Measurements from ENCODE around the gene PARP1. TPM values are rescaled to one million over a fixed set of nuclear protein-coding genes. Genes with fewer than 3 reads are reported as not detected.
A peak's percentile ranks its signal among the peaks of the same experiment; 100 is the strongest.

The PARP1 gene
- total RNA-seq, 1 experiment from 2014 or later, result 298 TPM

DNA sequence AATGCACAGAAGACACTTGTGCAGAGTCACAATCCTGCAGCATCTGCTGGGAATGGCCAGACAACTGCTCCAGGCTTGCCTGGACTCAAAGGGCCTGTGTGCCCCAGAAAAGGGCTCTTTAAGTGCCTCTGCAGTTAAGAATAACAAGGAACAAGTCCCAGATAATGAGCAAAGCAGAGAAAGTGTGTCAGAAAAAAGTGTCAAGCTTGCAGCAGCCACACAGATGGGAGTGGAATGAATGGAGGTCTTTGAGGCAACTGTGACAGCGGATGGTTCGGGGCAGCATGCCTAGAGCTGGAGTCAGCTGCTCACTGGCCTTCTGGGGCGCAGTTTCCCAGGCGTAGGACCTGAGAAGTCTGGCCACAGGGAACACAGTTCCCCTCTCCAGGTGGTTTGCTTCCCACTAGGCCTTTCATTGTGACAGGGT is 5.1 kb downstream of the PARP1 start:
- no peaks in the 10 kb centered on the region for H3K9me2 ChIP-seq (replicated peaks; ENCODE audit: insufficient read depth, low read length)
- peaks cover 89% of the 10 kb centered on the region for H4K20me1 ChIP-seq (ENCODE audit: insufficient read depth, low read depth, low read length)
- no peak overlapping the region for H3K4me3 ChIP-seq (ENCODE audit: low read length)
- no peaks in the 10 kb centered on the region for H3K9me3 ChIP-seq (ENCODE audit: low read length)
- H2AFZ ChIP-seq (ENCODE audit: low read length), result no peak overlapping the region
- H3K79me2 ChIP-seq (ENCODE audit: low read length), result peaks cover 100% of the 10 kb centered on the region
- H3K4me2 ChIP-seq (ENCODE audit: low read depth, low read length, poor library complexity, severe bottlenecking), result no peak overlapping the region
- H3K27me3 ChIP-seq (ENCODE audit: low read length), result no peaks in the 10 kb centered on the region
- no peak for DNase-seq
- H3K36me3 ChIP-seq (ENCODE audit: insufficient read depth, low read length), result peaks cover 65% of the 10 kb centered on the region
- peak overlapping the region; percentile 25; the same call in 1 of the 2 replicates for H3K27ac ChIP-seq (ENCODE audit: low read length)
- H3K4me1 ChIP-seq (ENCODE audit: low read length), result peaks cover 58% of the 10 kb centered on the region
- H3K9ac ChIP-seq (ENCODE audit: low read length), result no peak overlapping the region

DNA sequence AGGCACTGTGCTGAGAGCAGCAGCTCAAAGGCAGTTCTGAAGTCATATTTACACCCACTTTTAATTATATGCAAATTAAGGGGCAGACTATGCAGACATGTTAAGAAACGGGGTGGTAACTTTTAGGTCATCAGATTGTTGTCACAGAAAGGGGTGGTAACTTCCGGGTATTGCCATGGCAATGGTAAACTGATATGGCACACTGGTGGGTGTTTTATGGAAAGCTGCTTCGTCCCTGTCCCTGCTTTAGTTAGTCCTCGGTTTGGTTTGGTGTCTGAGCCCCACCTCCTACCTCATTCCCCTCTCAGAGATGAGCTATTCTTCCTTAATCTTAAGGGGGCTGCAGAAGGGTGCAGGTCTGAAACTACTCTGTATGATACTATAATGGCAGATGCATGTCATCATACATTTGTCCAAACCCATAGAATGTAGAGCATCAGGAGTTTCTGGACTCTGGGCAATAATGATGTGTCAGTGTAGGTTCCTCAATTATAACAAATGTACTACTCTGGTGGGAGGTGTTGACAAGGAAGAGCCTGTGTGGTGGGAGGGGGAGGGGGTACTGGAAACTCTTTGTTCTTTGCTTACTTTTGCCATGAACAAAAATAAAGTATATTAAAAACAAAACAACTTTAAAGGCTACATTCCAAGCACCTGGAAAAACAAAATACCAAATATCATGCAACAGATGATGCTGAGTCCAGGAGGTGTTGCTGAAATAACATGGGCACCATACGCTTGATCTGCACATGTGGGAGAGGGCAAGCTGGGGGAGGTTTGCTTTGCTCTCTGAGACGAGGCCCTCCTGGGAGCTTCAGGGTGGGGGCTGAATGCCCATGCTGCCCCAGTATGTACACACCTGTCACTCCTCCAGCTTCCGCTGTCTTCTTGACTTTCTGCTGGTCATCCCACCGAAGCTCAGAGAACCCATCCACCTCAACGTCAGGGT is 6.3 kb downstream of the PARP1 start:
- Histone ChIP-seq H3K36me3 (ENCODE audit: insufficient read depth, low read length) (peaks cover 75% of the 10 kb centered on the region), H3K4me2 (ENCODE audit: low read depth, low read length, poor library complexity, severe bottlenecking) (peak overlapping the region; percentile 5), H3K79me2 (ENCODE audit: low read length) (peaks cover 100% of the 10 kb centered on the region), H3K4me3 (ENCODE audit: low read length) (no peak overlapping the region), H2AFZ (ENCODE audit: low read length) (no peak overlapping the region), H3K9me2 (replicated peaks; ENCODE audit: insufficient read depth, low read length) (no peaks in the 10 kb centered on the region), H3K27me3 (ENCODE audit: low read length) (no peaks in the 10 kb centered on the region), H3K27ac (ENCODE audit: low read length) (0 out of 2 replicates have a peak overlapping the region, but pooled peaks have one; percentile 27), H3K4me1 (ENCODE audit: low read length) (peaks cover 58% of the 10 kb centered on the region), H3K9ac (ENCODE audit: low read length) (no peak overlapping the region), H3K9me3 (ENCODE audit: low read length) (no peaks in the 10 kb centered on the region), H4K20me1 (ENCODE audit: insufficient read depth, low read depth, low read length) (peaks cover 90% of the 10 kb centered on the region)
- peak; percentile 89 for DNase-seq

DNA sequence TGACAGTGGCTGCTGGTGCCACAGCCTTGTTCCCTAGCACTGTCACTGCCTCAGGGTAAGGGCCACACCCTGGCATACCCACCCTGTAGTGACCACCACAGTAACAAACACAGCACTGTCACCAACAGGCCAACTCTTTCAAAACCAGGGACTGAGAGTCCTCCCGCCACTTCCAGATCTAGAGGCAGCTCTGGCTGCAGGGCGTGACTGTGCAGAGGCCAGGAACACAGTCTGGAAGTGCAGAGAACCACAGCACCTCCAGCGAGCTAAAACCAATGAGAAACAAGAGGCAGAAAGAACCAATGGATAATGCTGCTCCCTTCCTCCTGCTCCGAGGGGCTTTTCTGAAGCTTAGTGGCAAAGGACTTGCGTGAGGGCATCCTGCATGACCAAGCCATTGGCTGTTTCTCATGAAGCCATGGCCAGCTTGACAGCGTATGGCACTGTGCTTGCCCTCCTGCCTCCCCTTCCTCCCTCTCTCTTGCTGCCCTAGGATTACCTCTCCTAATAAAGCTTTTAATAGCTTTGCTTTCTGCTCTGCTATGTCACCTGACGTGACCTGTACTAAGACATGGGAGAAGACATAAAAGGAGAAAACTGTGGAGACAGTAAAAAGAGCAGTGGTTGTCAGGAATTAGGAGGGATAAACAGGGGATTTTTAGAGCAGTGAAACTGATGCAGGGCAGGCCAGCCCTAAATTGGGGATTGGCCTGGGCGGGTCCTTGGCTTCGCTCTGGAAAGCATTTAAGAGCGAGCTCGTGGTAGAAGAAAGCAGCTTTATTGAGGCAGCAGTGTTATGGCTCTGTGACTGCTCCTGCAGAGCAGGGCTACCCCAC is 7.2 kb downstream of the PARP1 start:
- Histone ChIP-seq H3K9me3 (ENCODE audit: low read length) (no peaks in the 10 kb centered on the region), H3K4me2 (ENCODE audit: low read depth, low read length, poor library complexity, severe bottlenecking) (peak overlapping the region; percentile 5), H2AFZ (ENCODE audit: low read length) (no peak overlapping the region), H3K9ac (ENCODE audit: low read length) (no peak overlapping the region), H4K20me1 (ENCODE audit: insufficient read depth, low read depth, low read length) (peaks cover 83% of the 10 kb centered on the region), H3K27ac (ENCODE audit: low read length) (0 out of 2 replicates have a peak overlapping the region, but pooled peaks have one; percentile 27), H3K27me3 (ENCODE audit: low read length) (no peaks in the 10 kb centered on the region), H3K36me3 (ENCODE audit: insufficient read depth, low read length) (peaks cover 78% of the 10 kb centered on the region), H3K9me2 (replicated peaks; ENCODE audit: insufficient read depth, low read length) (no peaks in the 10 kb centered on the region), H3K79me2 (ENCODE audit: low read length) (peaks cover 99% of the 10 kb centered on the region), H3K4me3 (ENCODE audit: low read length) (no peak overlapping the region), H3K4me1 (ENCODE audit: low read length) (peaks cover 50% of the 10 kb centered on the region)
- no peak for DNase-seq

DNA sequence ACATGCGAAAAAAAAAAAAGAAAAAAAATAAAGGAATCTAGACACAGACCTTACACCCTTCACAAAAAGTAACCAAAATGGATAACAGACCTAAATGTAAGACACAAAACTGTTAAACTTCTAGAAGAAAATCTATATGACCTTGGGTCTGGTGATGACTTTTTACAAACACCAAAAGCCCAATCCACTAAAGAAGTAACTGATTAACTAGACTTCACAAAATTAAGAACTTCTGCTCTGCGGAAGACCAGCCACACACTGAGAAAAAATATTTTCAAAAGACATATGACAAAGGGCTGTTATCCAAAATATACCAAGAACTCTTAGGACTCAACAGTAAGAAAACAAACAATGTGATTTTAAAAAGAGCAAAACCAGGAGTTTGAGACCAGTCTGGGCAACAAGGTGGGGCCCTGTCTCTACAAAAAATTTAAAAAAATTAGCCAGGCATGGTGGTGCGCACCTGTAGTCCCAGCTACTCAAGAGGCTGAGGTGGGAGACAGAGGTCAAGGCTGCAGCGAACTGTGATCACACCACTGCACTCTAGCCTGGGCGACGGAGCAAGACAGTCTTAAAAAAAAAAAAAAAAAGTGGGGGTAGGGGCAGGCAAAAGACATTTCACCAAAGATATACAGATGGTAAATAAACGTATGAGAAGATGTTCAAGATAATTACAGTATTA is 9.8 kb downstream of the PARP1 start:
- DNase-seq, result no peak
- no peaks in the 10 kb centered on the region for H3K9me2 ChIP-seq (replicated peaks; ENCODE audit: insufficient read depth, low read length)
- peaks cover 77% of the 10 kb centered on the region for H4K20me1 ChIP-seq (ENCODE audit: insufficient read depth, low read depth, low read length)
- peaks cover 24% of the 10 kb centered on the region for H3K4me1 ChIP-seq (ENCODE audit: low read length)
- H3K79me2 ChIP-seq (ENCODE audit: low read length), result peaks cover 98% of the 10 kb centered on the region
- no peak overlapping the region for H3K9ac ChIP-seq (ENCODE audit: low read length)
- no peak overlapping the region for H2AFZ ChIP-seq (ENCODE audit: low read length)
- no peaks in the 10 kb centered on the region for H3K27me3 ChIP-seq (ENCODE audit: low read length)
- H3K36me3 ChIP-seq (ENCODE audit: insufficient read depth, low read length), result peaks cover 81% of the 10 kb centered on the region
- H3K27ac ChIP-seq (ENCODE audit: low read length), result no peak overlapping the region
- H3K4me3 ChIP-seq (ENCODE audit: low read length), result no peak overlapping the region
- H3K9me3 ChIP-seq (ENCODE audit: low read length), result no peaks in the 10 kb centered on the region
- no peak overlapping the region for H3K4me2 ChIP-seq (ENCODE audit: low read depth, low read length, poor library complexity, severe bottlenecking)

DNA sequence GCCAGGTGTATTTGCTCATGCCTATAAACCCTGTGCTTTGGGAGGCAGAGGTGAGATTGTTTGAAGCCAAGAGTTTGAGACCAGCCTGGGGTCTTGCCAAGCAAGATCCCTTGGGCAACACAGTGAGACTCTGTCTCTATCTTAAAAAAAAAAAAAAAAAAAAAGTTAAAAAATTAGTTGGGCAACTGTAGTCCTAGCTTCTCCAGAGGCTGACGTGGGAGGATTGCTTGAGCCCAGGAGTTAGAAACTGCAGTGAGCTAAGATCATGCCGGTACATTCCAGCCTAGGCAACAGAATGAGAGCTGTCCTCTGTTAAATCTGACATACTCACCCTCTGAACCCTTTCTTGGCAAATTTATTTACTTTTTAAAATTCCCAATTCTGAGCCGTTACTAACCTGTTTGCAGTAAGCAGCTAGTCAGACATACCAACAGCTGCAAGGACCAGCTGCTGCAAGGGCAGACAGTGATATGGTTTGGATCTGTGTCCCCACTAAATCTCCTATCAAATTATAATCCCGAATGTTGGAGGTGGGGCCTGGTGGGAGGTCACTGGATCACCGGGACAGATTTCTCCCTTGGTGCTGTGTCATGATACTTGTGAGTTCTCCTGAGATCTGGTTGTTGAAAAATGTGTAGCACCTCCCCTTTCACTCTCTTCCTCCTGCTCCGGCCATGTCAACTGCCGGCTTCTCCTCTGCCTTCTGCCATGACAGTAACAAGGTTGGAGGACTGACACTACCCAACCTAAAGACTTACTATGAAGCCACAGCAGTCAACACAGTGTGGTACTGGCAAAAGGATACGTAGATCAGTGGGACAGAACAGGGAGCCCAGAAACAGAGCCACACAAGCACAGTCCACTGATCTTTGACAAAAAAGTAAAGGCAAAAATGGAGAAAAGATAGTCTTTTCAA is 10.6 kb downstream of the PARP1 start:
- Histone ChIP-seq H3K4me3 (ENCODE audit: low read length) (no peak overlapping the region), H3K9me3 (ENCODE audit: low read length) (no peaks in the 10 kb centered on the region), H3K79me2 (ENCODE audit: low read length) (peaks cover 98% of the 10 kb centered on the region), H2AFZ (ENCODE audit: low read length) (no peak overlapping the region), H3K27ac (ENCODE audit: low read length) (no peak overlapping the region), H3K36me3 (ENCODE audit: insufficient read depth, low read length) (peaks cover 84% of the 10 kb centered on the region), H3K27me3 (ENCODE audit: low read length) (no peaks in the 10 kb centered on the region), H3K4me1 (ENCODE audit: low read length) (peaks cover 16% of the 10 kb centered on the region), H4K20me1 (ENCODE audit: insufficient read depth, low read depth, low read length) (peaks cover 77% of the 10 kb centered on the region), H3K4me2 (ENCODE audit: low read depth, low read length, poor library complexity, severe bottlenecking) (no peak overlapping the region), H3K9ac (ENCODE audit: low read length) (no peak overlapping the region), H3K9me2 (replicated peaks; ENCODE audit: insufficient read depth, low read length) (no peaks in the 10 kb centered on the region)
- DNase-seq, result no peak

DNA sequence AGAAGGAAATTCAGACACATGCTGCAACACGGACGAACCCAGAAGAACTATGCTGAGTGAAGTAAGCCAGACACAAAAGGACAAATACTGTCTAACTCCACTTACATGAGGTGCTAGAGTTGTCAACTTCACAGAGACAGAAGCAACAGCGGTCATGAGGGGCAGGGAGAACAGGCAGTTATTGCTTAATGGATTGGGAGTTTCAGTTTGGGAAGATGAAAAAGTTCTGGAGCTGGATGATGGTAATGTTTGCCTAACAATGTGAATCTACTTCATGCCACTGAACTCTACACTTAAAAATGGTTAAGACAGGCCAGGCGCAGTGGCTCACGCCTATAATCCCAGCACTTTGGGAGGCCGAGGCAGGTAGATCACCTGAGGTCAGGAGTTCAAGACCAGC is 12.1 kb downstream of the PARP1 start:
- Histone ChIP-seq H3K36me3 (ENCODE audit: insufficient read depth, low read length) (peaks cover 83% of the 10 kb centered on the region), H3K27ac (ENCODE audit: low read length) (no peak overlapping the region), H3K4me2 (ENCODE audit: low read depth, low read length, poor library complexity, severe bottlenecking) (no peak overlapping the region), H3K9me2 (replicated peaks; ENCODE audit: insufficient read depth, low read length) (no peaks in the 10 kb centered on the region), H3K79me2 (ENCODE audit: low read length) (peaks cover 97% of the 10 kb centered on the region), H3K9ac (ENCODE audit: low read length) (no peak overlapping the region), H3K4me3 (ENCODE audit: low read length) (no peak overlapping the region), H4K20me1 (ENCODE audit: insufficient read depth, low read depth, low read length) (peaks cover 76% of the 10 kb centered on the region), H3K27me3 (ENCODE audit: low read length) (no peaks in the 10 kb centered on the region), H3K4me1 (ENCODE audit: low read length) (peaks cover under 1% of the 10 kb centered on the region), H2AFZ (ENCODE audit: low read length) (no peak overlapping the region), H3K9me3 (ENCODE audit: low read length) (no peaks in the 10 kb centered on the region)
- DNase-seq, result no peak

DNA sequence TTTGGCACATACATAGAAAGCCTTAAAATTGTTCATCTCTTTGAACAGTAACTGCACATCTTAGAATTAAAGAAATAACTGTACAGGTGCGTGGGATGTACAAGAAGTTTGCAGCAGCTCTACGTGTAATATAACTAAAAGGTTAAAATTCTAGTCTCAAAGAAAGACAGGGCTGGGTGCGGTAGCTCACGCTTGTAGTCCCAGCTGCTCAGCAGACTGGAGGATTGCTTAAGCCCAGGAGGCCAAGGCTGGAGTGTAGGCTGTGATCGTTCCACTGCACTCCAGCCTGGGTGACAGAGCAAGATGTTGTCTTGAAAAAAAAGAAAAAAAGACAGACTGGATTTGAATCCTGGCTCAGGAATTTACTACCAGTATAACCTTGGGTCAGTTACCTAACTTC is 13.4 kb downstream of the PARP1 start:
- no peak overlapping the region for H3K4me2 ChIP-seq (ENCODE audit: low read depth, low read length, poor library complexity, severe bottlenecking)
- DNase-seq, result no peak
- no peak overlapping the region for H3K27ac ChIP-seq (ENCODE audit: low read length)
- H2AFZ ChIP-seq (ENCODE audit: low read length), result no peak overlapping the region
- peaks cover 95% of the 10 kb centered on the region for H3K79me2 ChIP-seq (ENCODE audit: low read length)
- H4K20me1 ChIP-seq (ENCODE audit: insufficient read depth, low read depth, low read length), result peaks cover 64% of the 10 kb centered on the region
- no peak overlapping the region for H3K4me3 ChIP-seq (ENCODE audit: low read length)
- H3K9me3 ChIP-seq (ENCODE audit: low read length), result no peaks in the 10 kb centered on the region
- no peak overlapping the region for H3K9ac ChIP-seq (ENCODE audit: low read length)
- no peaks in the 10 kb centered on the region for H3K4me1 ChIP-seq (ENCODE audit: low read length)
- H3K27me3 ChIP-seq (ENCODE audit: low read length), result no peaks in the 10 kb centered on the region
- H3K9me2 ChIP-seq (replicated peaks; ENCODE audit: insufficient read depth, low read length), result no peaks in the 10 kb centered on the region
- H3K36me3 ChIP-seq (ENCODE audit: insufficient read depth, low read length), result peaks cover 83% of the 10 kb centered on the region
